Retinal pigment epithelial cell (primary cell): ENCODE results near the gene FAM240A.
A peak's percentile ranks its signal among the peaks of the same experiment; 100 is the strongest.

Source experiments
- DNase-seq: peaks from one replicate; pipeline ENCODE4 v3.0.0-alpha.2; 2010; ENCODE audit warnings: low read depth
- H3K4me3 ChIP-seq: 2 replicates; pipeline ENCODE4 v1.5.1; 2011; ENCODE audit warnings: mild to moderate bottlenecking, low read length, control low read depth, moderate library complexity
- CTCF ChIP-seq: conservative IDR thresholded peaks from 2 replicates; pipeline ENCODE4 v1.5.1; 2011; ENCODE audit warnings: low read depth, low read length, control low read depth, inconsistent platforms

Gene FAM240A

GRCh38 chr3:46659285-46659684 lies 47.0 kb downstream of the FAM240A start:
- TF ChIP-seq CTCF = no peak
- DNase-seq = no peak
- H3K4me3 ChIP-seq = no peak overlapping the region

GRCh38 chr3:46660003-46660402 lies 47.7 kb downstream of the FAM240A start:
- no peak for DNase-seq
- no peak overlapping the region for H3K4me3 ChIP-seq
- TF ChIP-seq CTCF = no peak

GRCh38 chr3:46660543-46661523 lies 48.5 kb downstream of the FAM240A start:
- no peak overlapping the region for H3K4me3 ChIP-seq
- no peak for DNase-seq
- peak; percentile 19 for TF ChIP-seq CTCF

GRCh38 chr3:46661776-46662766 lies 49.7 kb downstream of the FAM240A start:
- H3K4me3 ChIP-seq = no peak overlapping the region
- no peak for TF ChIP-seq CTCF

GRCh38 chr3:46662771-46663551 lies 50.6 kb downstream of the FAM240A start:
- no peak for DNase-seq
- no peak for TF ChIP-seq CTCF
- H3K4me3 ChIP-seq = no peak overlapping the region

More at GRCh38 chr3:46661776-46662766, 49.7 kb downstream of the FAM240A start:
- no peak for DNase-seq

GRCh38 chr3:46663591-46664135 lies 51.3 kb downstream of the FAM240A start:
- TF ChIP-seq CTCF = peak; percentile 26
- no peak overlapping the region for H3K4me3 ChIP-seq
- no peak for DNase-seq
